ENCODE measurements around the gene TRIP10.
"Not testable (repeated sequence)": the region's sequence is repeated elsewhere in the genome, so short reads cannot be mapped to it uniquely, and the experiment has no call there.

TRIP10 gene

GRCh38 chr19:6793411-6793810, 53.9 kb downstream of the TRIP10 start:
- no peak for DNase-seq (ENCODE audit: extremely low spot score)
- TF ChIP-seq ARNT (IDR thresholded peaks at IDR 0.05) (no peak), ELF4 (IDR thresholded peaks at IDR 0.05) (no peak), FOXK2 (IDR thresholded peaks at IDR 0.05) (no peak)
- ChIA-PET POLR2A (no interaction called here), CTCF (no interaction called here)

- DNase-seq (ENCODE audit: extremely low spot score), result no peak
- ChIA-PET POLR2A (no interaction called here), CTCF (no interaction called here)
- TF ChIP-seq PKNOX1 (IDR thresholded peaks at IDR 0.05) (peak; percentile 70), FOXM1 (IDR thresholded peaks at IDR 0.05; ENCODE audit: borderline replicate concordance) (no peak)
These were observed 54.5 kb downstream of the TRIP10 start for GRCh38 chr19:6793973-6794372.

GRCh38 chr19:6794686-6795431, 55.4 kb downstream of the TRIP10 start:
- TF ChIP-seq LEF1 (IDR thresholded peaks at IDR 0.05; ENCODE audit: borderline replicate concordance), result no peak
- TF ChIP-seq SUZ12 (IDR thresholded peaks at IDR 0.05), result no peak
- no peak for TF ChIP-seq NFRKB (IDR thresholded peaks at IDR 0.05)
- TF ChIP-seq PKNOX1 (IDR thresholded peaks at IDR 0.05), result no peak
- no peak for TF ChIP-seq CTBP1 (IDR thresholded peaks at IDR 0.05; ENCODE audit: borderline replicate concordance)
- TF ChIP-seq ELF4 (IDR thresholded peaks at IDR 0.05), result no peak
- POLR2A ChIA-PET, result no interaction called here
- CTCF ChIA-PET, result no interaction called here
- no peak for DNase-seq (ENCODE audit: extremely low spot score)

- POLR2A ChIA-PET, result no interaction called here
- TF ChIP-seq LEF1 (IDR thresholded peaks at IDR 0.05; ENCODE audit: borderline replicate concordance) (no peak), SP1 (IDR thresholded peaks at IDR 0.05) (no peak), ZNF384 (IDR thresholded peaks at IDR 0.05) (no peak), NFRKB (IDR thresholded peaks at IDR 0.05) (no peak), ELF4 (IDR thresholded peaks at IDR 0.05) (no peak), TARDBP (IDR thresholded peaks at IDR 0.05) (no peak), CTBP1 (IDR thresholded peaks at IDR 0.05; ENCODE audit: borderline replicate concordance) (no peak), FOXM1 (IDR thresholded peaks at IDR 0.05; ENCODE audit: borderline replicate concordance) (no peak), PKNOX1 (IDR thresholded peaks at IDR 0.05) (no peak), HDGF (IDR thresholded peaks at IDR 0.05; ENCODE audit: borderline replicate concordance) (no peak)
- no peak for DNase-seq (ENCODE audit: extremely low spot score)
- CTCF ChIA-PET, result no interaction called here
These were observed 56.8 kb downstream of the TRIP10 start for GRCh38 chr19:6796278-6796677.

- no peak for DNase-seq (ENCODE audit: extremely low spot score)
- ChIA-PET POLR2A (no interaction called here), CTCF (no interaction called here)
- TF ChIP-seq SUZ12 (IDR thresholded peaks at IDR 0.05) (no peak), ELF4 (IDR thresholded peaks at IDR 0.05) (no peak), FOXK2 (IDR thresholded peaks at IDR 0.05) (no peak), BHLHE40 (IDR thresholded peaks at IDR 0.05; ENCODE audit: borderline replicate concordance) (no peak), FOXM1 (IDR thresholded peaks at IDR 0.05; ENCODE audit: borderline replicate concordance) (no peak)
These were observed 58.2 kb downstream of the TRIP10 start for GRCh38 chr19:6797646-6798045.

- DNase-seq (ENCODE audit: extremely low spot score); CTCF ChIA-PET; POLR2A ChIA-PET: not testable (repeated sequence)
These were observed 60.8 kb downstream of the TRIP10 start for GRCh38 chr19:6800160-6800790.

- TF ChIP-seq FOXM1 (IDR thresholded peaks at IDR 0.05; ENCODE audit: borderline replicate concordance) (no peak), BHLHE40 (IDR thresholded peaks at IDR 0.05; ENCODE audit: borderline replicate concordance) (no peak), PKNOX1 (IDR thresholded peaks at IDR 0.05) (no peak), SP1 (IDR thresholded peaks at IDR 0.05) (no peak), ARNT (IDR thresholded peaks at IDR 0.05) (no peak), CTBP1 (IDR thresholded peaks at IDR 0.05; ENCODE audit: borderline replicate concordance) (no peak), NFRKB (IDR thresholded peaks at IDR 0.05) (no peak), L3MBTL2 (conservative IDR thresholded peaks at IDR 0.05) (no peak), HDGF (IDR thresholded peaks at IDR 0.05; ENCODE audit: borderline replicate concordance) (no peak)
- DNase-seq (ENCODE audit: extremely low spot score), result no peak
- CTCF ChIA-PET, result no interaction called here
- POLR2A ChIA-PET, result no interaction called here
These were observed 61.6 kb downstream of the TRIP10 start for GRCh38 chr19:6800991-6801484.
